ENCODE data around the gene RAB11B.
"Not testable (repeated sequence)": the region's sequence is repeated elsewhere in the genome, so short reads cannot be mapped to it uniquely, and the experiment has no call there.

RAB11B gene

GRCh38 chr19:8393192-8393870, 3.2 kb downstream of the RAB11B start:
- DNase-seq: no peak

DNA sequence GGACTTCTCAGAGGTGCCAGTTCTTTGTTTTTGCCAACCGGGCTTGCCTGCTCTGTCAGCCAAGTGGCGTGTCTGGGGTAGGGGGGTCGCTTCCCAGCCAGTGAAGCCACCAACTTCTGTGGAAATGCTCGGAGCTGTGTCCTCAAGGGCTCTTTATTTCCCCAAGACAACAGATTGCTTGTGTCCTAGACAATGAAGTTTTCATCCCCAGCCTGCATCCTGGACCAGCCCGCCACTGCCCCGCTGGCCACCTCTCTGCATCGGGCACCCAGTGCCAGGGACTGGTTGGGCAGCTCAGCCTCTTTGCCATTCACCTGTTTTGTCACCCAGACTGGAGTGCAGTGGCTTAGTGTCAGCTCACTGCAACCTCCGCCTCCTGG, 3.7 kb downstream of the RAB11B start:
- no peak for DNase-seq

- DNase-seq: no peak
Observed at GRCh38 chr19:8395621-8396082, 5.5 kb downstream of the RAB11B start.

GRCh38 chr19:8396185-8396562, 6.0 kb downstream of the RAB11B start:
- no peak for DNase-seq

DNA sequence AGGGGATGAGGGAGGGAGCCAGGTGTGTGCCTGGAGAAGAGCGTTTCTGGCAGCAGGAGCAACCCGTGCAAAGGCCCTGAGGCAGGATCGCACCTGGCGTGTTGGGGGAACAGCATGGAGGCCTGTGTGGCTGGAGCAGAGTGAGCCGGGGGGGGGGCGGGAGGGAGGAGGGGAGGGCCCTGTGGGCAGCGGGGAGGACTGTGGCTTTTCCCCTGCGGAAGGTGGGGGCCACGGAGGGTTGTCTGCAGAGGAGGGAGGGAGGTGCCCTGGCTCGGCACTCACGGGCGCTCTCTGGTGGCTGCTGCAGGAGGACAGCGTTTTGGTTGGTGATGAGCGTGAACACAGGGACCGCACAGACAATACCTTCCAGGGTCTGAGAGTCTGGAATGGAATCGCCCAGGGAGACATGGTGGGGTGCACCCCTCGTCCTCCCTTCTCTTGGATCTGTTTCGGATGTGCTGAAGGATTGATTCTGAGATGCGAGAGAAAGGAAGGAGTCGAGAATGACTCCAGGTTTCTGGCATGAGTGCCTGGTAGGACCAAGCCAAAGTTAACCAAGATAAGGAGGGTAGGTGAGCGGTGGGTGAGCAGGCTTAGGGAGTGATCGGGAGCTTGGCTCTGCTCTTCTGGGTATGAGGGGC, 6.5 kb downstream of the RAB11B start:
- no peak for DNase-seq

GRCh38 chr19:8397271-8397670, 7.1 kb downstream of the RAB11B start:
- no peak for DNase-seq

DNA sequence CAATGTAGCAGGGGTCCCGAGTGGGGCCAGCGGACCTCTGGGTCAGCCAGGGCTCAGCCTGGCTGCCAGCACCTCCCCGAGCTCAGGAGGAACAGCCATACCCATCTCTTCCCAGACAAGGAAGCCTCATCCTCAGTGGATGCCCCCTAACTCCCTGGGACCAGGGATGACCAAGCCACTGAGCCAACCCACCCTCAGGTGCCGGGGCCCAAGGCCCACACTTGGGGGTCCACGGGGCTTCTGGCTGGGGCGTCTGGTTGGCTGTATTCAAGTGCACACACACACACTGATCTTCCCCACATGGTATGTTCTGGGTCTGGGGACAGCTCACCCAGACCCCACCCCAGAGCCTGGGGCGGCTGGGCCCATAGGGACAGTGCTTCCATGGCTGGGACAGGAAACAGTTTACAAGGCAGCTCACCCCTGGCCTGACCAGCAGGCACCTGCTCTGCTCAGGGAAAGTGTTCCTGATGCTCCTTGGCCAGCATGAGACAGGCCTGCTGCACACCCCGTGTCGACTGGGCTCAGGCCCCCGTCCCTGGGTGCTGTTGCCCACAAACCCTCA, 7.7 kb downstream of the RAB11B start:
- DNase-seq: no peak

- peak; percentile 54 for DNase-seq
Observed at GRCh38 chr19:8398311-8398771, 8.2 kb downstream of the RAB11B start.

GRCh38 chr19:8399681-8400188, 9.6 kb downstream of the RAB11B start:
- no peak for DNase-seq

DNA sequence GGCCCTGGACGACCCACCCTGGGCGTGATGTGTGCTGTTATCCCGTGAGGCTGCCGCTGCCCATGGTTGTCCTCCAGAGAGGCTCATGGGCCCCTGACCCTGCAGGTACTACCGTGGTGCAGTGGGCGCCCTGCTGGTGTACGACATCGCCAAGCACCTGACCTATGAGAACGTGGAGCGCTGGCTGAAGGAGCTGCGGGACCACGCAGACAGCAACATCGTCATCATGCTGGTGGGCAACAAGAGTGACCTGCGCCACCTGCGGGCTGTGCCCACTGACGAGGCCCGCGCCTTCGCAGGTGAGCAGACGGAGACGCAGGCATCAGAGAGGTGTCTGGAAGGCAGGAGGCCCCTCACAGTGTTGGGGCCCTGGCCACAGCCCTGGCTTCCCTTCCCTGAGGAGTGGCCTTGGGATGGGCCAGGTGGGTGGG, 11.8 kb downstream of the RAB11B start:
- no peak for DNase-seq

DNA sequence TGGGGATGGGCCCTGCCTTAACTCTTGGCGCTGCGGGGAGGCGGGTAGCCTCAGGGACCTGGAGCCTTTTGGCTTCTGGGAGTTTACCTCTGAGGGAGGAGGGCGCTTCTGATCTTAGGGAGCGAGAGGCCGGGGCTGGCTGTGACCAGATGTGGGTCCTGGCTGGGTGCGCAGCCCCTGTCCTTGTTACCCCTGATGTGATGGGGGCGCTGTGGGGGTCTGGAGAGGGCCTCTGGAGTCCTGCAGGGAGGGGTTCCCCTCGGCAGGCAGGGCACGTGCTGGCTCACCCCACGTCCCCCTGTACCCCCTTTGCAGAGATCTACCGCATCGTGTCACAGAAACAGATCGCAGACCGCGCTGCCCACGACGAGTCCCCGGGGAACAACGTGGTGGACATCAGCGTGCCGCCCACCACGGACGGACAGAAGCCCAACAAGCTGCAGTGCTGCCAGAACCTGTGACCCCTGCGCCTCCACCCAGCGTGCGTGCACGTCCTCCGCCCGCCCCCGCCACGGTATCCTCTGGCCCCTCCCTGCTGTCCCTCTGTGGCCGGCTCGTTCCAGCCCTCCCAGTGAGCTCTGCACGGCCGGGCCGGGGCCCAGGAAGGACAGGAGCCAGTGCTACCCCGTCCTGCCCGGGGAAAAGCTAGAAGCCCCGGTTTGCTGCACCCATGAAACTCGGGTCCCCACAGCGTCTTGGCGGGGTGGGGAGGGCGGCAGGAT, 13.1 kb downstream of the RAB11B start:
- no peak for DNase-seq

DNA sequence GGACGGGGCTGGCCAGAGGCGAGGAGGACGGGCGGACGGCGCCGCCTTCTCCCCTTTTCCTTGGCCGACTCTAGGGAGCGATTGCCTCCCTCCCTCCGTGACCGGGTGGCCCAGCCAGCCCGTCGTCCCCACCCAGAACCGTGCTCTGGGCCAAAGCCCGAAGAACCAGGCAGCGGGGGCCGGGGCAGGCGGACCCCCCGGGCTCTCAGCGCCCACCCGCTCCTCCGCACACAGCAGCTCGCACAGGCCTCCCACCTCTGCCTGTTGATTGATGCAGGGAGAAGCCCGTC, 13.6 kb downstream of the RAB11B start:
- DNase-seq: no peak

DNA sequence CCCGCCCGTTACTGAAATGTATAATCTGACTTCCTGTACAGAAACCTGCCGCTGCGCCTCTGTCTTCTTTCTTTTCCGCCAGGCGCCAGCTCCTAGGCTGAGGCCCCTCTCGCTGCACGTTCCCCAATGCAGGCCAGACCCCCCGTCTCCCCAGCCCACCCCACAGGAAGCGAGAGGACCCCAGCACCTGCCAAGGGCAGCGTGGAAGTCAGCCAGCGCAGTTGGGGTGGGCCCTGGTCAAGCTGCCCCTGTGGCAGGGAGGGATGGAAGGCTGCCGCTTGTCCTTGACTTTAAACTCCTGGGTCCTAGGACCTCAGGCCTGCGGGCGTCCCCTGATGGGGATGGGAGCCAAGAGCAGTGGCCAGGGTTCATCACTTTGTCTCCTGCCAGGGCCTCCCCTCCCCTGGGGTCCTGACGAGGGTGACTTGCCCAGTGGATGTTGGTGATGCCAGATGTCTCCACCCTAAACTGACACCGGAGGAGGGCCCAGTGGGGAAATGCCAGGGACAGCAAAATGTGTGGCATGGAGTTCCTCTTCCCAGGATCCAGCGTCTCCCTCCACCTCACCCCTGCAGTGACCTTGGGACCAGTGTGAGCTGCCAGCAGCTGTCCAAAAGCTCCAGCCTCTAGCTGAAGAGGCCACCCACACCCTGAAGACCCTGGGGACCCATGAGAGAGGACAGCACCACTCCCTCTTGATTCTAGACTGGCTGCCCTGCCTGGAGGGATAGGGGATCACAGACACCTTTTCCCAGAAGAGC, 14.4 kb downstream of the RAB11B start:
- no peak for DNase-seq

DNA sequence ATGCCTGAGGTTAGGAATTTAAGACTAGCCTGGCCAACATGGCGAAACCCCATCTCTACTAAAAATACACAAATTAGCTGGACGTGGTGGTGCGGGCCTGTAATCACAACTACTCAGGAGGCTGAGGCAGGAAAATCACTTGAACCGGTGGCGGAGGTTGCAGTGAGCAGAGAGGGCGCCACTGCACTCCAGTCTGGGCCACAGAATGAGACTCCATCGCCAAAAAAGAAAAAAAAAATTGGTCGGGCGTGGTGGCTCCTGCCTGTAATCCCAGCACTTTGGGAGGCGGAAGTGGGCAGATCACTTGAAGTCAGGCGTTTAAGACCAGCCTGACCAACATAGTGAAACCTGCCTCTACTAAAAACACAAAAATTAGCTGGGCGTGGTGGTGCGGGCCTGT, 20.6 kb downstream of the RAB11B start:
- DNase-seq: not testable (repeated sequence)

- peak; percentile 67 for DNase-seq
Observed at GRCh38 chr19:8412783-8413628, 22.8 kb downstream of the RAB11B start, which contains the start of gene MARCHF2. TSS of gene MARCHF2 (plus strand) at chr19:8413305. CDS start at chr19:8421841, 8,536 bp downstream.

- DNase-seq: no peak
Observed at GRCh38 chr19:8413629-8413995, 23.5 kb downstream of the RAB11B start.

GRCh38 chr19:8416796-8417195, 26.6 kb downstream of the RAB11B start:
- no peak for DNase-seq

- no peak for DNase-seq
Observed at GRCh38 chr19:8421484-8422461, 31.6 kb downstream of the RAB11B start.

DNA sequence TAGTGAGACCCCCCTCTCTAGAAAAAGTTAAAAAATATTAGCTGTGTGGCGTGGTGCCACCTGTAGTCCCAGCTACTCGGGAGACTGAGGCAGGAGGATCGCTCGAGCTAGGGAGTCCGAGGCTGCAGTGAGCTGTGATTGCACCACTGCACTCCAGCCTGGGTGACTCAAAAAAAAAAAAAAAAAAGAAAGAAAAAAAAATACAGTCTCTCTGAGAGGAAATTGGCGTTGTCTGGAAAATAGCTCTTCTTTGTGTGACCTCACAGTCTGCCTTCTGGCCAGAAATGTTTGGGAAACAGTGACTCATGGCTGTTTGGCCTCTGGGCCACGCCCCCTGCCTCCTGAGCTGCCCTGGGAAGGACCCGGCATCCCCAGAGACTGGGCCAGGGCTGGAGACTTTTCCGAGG, 33.7 kb downstream of the RAB11B start:
- no peak for DNase-seq

GRCh38 chr19:8425331-8425730, 35.2 kb downstream of the RAB11B start:
- not testable (repeated sequence) for DNase-seq
